ENCODE results near the gene EXOC4.

The EXOC4 gene

DNA sequence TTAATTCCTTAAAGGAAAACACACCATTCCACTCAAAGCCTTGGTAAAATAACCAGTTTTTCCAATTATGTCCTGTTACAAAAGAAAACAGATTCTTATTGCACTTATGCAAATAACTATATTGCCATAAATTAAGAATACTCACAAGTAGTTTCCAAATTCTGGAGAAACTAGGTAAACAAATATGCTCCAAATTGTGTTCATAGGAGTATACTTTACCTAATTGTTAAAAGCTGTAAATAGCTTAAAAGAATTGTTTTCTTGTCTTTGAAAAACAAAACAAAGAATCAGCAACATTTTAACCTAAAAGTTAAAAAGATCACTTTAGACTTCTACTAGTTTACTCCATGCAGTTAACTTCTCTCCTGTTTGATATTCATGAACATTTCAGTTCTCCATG, 835.3 kb downstream of the EXOC4 start:
- Histone ChIP-seq H2BK120ac (ENCODE audit: low read depth, low read length) (no peak overlapping the region), H2BK5ac (ENCODE audit: low read length) (no peak overlapping the region), H3K18ac (ENCODE audit: low read length) (no peak overlapping the region), H3K79me2 (ENCODE audit: control insufficient read depth, insufficient read depth, low read length) (no peaks in the 10 kb centered on the region), H3K36me3 (ENCODE audit: control insufficient read depth, insufficient read depth, low read length) (no peaks in the 10 kb centered on the region), H3K4me2 (ENCODE audit: low read length) (no peak overlapping the region), H3K9ac (ENCODE audit: low read length) (no peak overlapping the region), H3K4me3 (ENCODE audit: low read length) (no peak overlapping the region), H3K4me1 (ENCODE audit: control insufficient read depth, low read depth, low read length) (no peaks in the 10 kb centered on the region), H3K4ac (ENCODE audit: low read depth, low read length) (no peak overlapping the region), H3K56ac (ENCODE audit: low read length) (no peak overlapping the region), H2AK5ac (ENCODE audit: low read length) (no peak overlapping the region), H3K27ac (ENCODE audit: low read depth, low read length) (no peak overlapping the region), H3K79me1 (ENCODE audit: low read length) (no peaks in the 10 kb centered on the region), H3K27me3 (ENCODE audit: insufficient read depth, low read length, poor library complexity) (no peaks in the 10 kb centered on the region), H4K5ac (ENCODE audit: low read length) (no peak overlapping the region), H3K23ac (ENCODE audit: low read length) (no peak overlapping the region), H4K8ac (ENCODE audit: low read depth, low read length) (no peak overlapping the region), H2BK15ac (replicated peaks; ENCODE audit: low read depth) (no peak overlapping the region)
- peak; percentile 15 for DNase-seq

DNA sequence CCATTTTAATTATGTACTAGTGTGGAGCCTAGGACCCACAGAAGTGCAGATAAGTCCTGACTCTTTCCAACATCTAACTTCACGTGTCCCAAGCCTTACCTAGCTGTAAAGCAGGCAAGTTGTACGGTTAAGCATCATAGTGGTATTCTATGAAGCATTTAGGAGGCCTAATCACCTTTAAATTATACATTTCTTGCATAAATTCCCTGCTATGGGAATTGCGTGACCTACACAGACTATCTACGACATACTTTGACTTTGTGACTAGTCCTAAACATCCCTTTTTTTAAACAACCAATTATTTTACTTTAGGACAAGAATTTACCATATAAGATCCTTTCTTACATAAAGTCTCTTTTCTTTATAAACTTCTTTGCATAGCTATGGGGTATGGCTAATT, 836.6 kb downstream of the EXOC4 start:
- no peak overlapping the region for H2BK15ac ChIP-seq (replicated peaks; ENCODE audit: low read depth)
- H3K56ac ChIP-seq (ENCODE audit: low read length) = no peak overlapping the region
- H3K27me3 ChIP-seq (ENCODE audit: insufficient read depth, low read length, poor library complexity) = no peaks in the 10 kb centered on the region
- H3K4me1 ChIP-seq (ENCODE audit: control insufficient read depth, low read depth, low read length) = no peaks in the 10 kb centered on the region
- no peak overlapping the region for H4K8ac ChIP-seq (ENCODE audit: low read depth, low read length)
- H3K18ac ChIP-seq (ENCODE audit: low read length) = no peak overlapping the region
- no peak overlapping the region for H2AK5ac ChIP-seq (ENCODE audit: low read length)
- no peak overlapping the region for H2BK5ac ChIP-seq (ENCODE audit: low read length)
- no peaks in the 10 kb centered on the region for H3K79me2 ChIP-seq (ENCODE audit: control insufficient read depth, insufficient read depth, low read length)
- no peak overlapping the region for H3K27ac ChIP-seq (ENCODE audit: low read depth, low read length)
- H3K79me1 ChIP-seq (ENCODE audit: low read length) = no peaks in the 10 kb centered on the region
- no peak overlapping the region for H2BK120ac ChIP-seq (ENCODE audit: low read depth, low read length)
- H3K23ac ChIP-seq (ENCODE audit: low read length) = no peak overlapping the region
- H3K4ac ChIP-seq (ENCODE audit: low read depth, low read length) = no peak overlapping the region
- DNase-seq = peak; percentile 63
- H3K9ac ChIP-seq (ENCODE audit: low read length) = no peak overlapping the region
- H3K4me2 ChIP-seq (ENCODE audit: low read length) = no peak overlapping the region
- H3K4me3 ChIP-seq (ENCODE audit: low read length) = peak overlapping the region; percentile 27
- no peaks in the 10 kb centered on the region for H3K36me3 ChIP-seq (ENCODE audit: control insufficient read depth, insufficient read depth, low read length)
- no peak overlapping the region for H4K5ac ChIP-seq (ENCODE audit: low read length)
- no CpG with 5 or more reads among the region's 4 CpGs for WGBS (ENCODE audit: extremely low coverage, insufficient coverage, low lambda C conversion rate)

DNA sequence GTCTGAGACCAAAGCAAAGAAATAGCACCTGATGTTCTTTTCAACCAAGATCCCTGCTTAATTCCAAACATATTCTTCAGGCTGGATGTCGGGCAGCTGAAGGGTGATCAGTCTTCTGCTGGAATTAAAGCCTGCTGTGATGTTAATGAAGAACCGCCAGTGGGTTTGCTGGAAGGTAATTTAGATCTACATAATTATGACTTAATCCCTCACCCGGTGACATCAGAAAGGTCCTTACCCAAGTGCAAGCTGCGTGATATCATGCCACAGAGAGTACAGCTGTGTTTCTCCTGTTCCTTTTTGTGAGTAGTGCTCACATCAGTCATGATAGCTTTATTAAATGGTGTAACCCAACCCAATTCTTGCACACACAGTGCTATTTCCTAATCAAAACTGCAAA, 845.2 kb downstream of the EXOC4 start:
- Histone ChIP-seq H3K4me3 (ENCODE audit: low read length) (no peak overlapping the region), H3K4me1 (ENCODE audit: control insufficient read depth, low read depth, low read length) (no peaks in the 10 kb centered on the region), H3K4me2 (ENCODE audit: low read length) (no peak overlapping the region), H3K27me3 (ENCODE audit: insufficient read depth, low read length, poor library complexity) (no peaks in the 10 kb centered on the region), H3K79me1 (ENCODE audit: low read length) (no peaks in the 10 kb centered on the region), H4K5ac (ENCODE audit: low read length) (no peak overlapping the region), H3K27ac (ENCODE audit: low read depth, low read length) (no peak overlapping the region), H3K23ac (ENCODE audit: low read length) (no peak overlapping the region), H3K36me3 (ENCODE audit: control insufficient read depth, insufficient read depth, low read length) (no peaks in the 10 kb centered on the region), H3K18ac (ENCODE audit: low read length) (no peak overlapping the region), H2BK15ac (replicated peaks; ENCODE audit: low read depth) (no peak overlapping the region), H2BK5ac (ENCODE audit: low read length) (no peak overlapping the region), H3K56ac (ENCODE audit: low read length) (no peak overlapping the region), H3K4ac (ENCODE audit: low read depth, low read length) (no peak overlapping the region), H3K79me2 (ENCODE audit: control insufficient read depth, insufficient read depth, low read length) (no peaks in the 10 kb centered on the region), H3K9ac (ENCODE audit: low read length) (no peak overlapping the region), H2BK120ac (ENCODE audit: low read depth, low read length) (no peak overlapping the region), H2AK5ac (ENCODE audit: low read length) (no peak overlapping the region), H4K8ac (ENCODE audit: low read depth, low read length) (no peak overlapping the region)
- WGBS (ENCODE audit: extremely low coverage, insufficient coverage, low lambda C conversion rate) = no CpG with 5 or more reads among the region's 4 CpGs
- DNase-seq = no peak

- no peaks in the 10 kb centered on the region for H3K27me3 ChIP-seq (ENCODE audit: insufficient read depth, low read length, poor library complexity)
- no peak overlapping the region for H3K23ac ChIP-seq (ENCODE audit: low read length)
- H4K5ac ChIP-seq (ENCODE audit: low read length) = no peak overlapping the region
- no peak overlapping the region for H3K27ac ChIP-seq (ENCODE audit: low read depth, low read length)
- no peak overlapping the region for H3K4me3 ChIP-seq (ENCODE audit: low read length)
- H3K4me1 ChIP-seq (ENCODE audit: control insufficient read depth, low read depth, low read length) = no peaks in the 10 kb centered on the region
- H3K56ac ChIP-seq (ENCODE audit: low read length) = no peak overlapping the region
- no peak overlapping the region for H2BK5ac ChIP-seq (ENCODE audit: low read length)
- no peak overlapping the region for H3K18ac ChIP-seq (ENCODE audit: low read length)
- no peak overlapping the region for H2AK5ac ChIP-seq (ENCODE audit: low read length)
- H3K36me3 ChIP-seq (ENCODE audit: control insufficient read depth, insufficient read depth, low read length) = no peaks in the 10 kb centered on the region
- H3K4me2 ChIP-seq (ENCODE audit: low read length) = no peak overlapping the region
- no peak overlapping the region for H3K4ac ChIP-seq (ENCODE audit: low read depth, low read length)
- WGBS (ENCODE audit: extremely low coverage, insufficient coverage, low lambda C conversion rate) = no CpG with 5 or more reads among the region's 3 CpGs
- H4K8ac ChIP-seq (ENCODE audit: low read depth, low read length) = no peak overlapping the region
- H2BK15ac ChIP-seq (replicated peaks; ENCODE audit: low read depth) = no peak overlapping the region
- no peaks in the 10 kb centered on the region for H3K79me2 ChIP-seq (ENCODE audit: control insufficient read depth, insufficient read depth, low read length)
- no peak overlapping the region for H3K9ac ChIP-seq (ENCODE audit: low read length)
- no peak overlapping the region for H2BK120ac ChIP-seq (ENCODE audit: low read depth, low read length)
- no peak for DNase-seq
- H3K79me1 ChIP-seq (ENCODE audit: low read length) = no peaks in the 10 kb centered on the region
Observed at GRCh38 chr7:134101716-134102115, 848.8 kb downstream of the EXOC4 start.

GRCh38 chr7:134104166-134104565, 851.3 kb downstream of the EXOC4 start:
- H3K23ac ChIP-seq (ENCODE audit: low read length) = no peak overlapping the region
- H3K9ac ChIP-seq (ENCODE audit: low read length) = no peak overlapping the region
- H2AK5ac ChIP-seq (ENCODE audit: low read length) = no peak overlapping the region
- H2BK5ac ChIP-seq (ENCODE audit: low read length) = no peak overlapping the region
- no peak overlapping the region for H2BK120ac ChIP-seq (ENCODE audit: low read depth, low read length)
- H4K5ac ChIP-seq (ENCODE audit: low read length) = no peak overlapping the region
- H4K8ac ChIP-seq (ENCODE audit: low read depth, low read length) = no peak overlapping the region
- no peaks in the 10 kb centered on the region for H3K27me3 ChIP-seq (ENCODE audit: insufficient read depth, low read length, poor library complexity)
- no peaks in the 10 kb centered on the region for H3K79me2 ChIP-seq (ENCODE audit: control insufficient read depth, insufficient read depth, low read length)
- no peak for DNase-seq
- H3K56ac ChIP-seq (ENCODE audit: low read length) = no peak overlapping the region
- H3K4me2 ChIP-seq (ENCODE audit: low read length) = no peak overlapping the region
- H3K4me1 ChIP-seq (ENCODE audit: control insufficient read depth, low read depth, low read length) = no peaks in the 10 kb centered on the region
- H2BK15ac ChIP-seq (replicated peaks; ENCODE audit: low read depth) = no peak overlapping the region
- H3K4me3 ChIP-seq (ENCODE audit: low read length) = no peak overlapping the region
- no peak overlapping the region for H3K27ac ChIP-seq (ENCODE audit: low read depth, low read length)
- no peaks in the 10 kb centered on the region for H3K79me1 ChIP-seq (ENCODE audit: low read length)
- no CpG with 5 or more reads among the region's 4 CpGs for WGBS (ENCODE audit: extremely low coverage, insufficient coverage, low lambda C conversion rate)
- no peaks in the 10 kb centered on the region for H3K36me3 ChIP-seq (ENCODE audit: control insufficient read depth, insufficient read depth, low read length)
- H3K18ac ChIP-seq (ENCODE audit: low read length) = no peak overlapping the region
- no peak overlapping the region for H3K4ac ChIP-seq (ENCODE audit: low read depth, low read length)

- DNase-seq = no peak
- Histone ChIP-seq H3K79me2 (ENCODE audit: control insufficient read depth, insufficient read depth, low read length) (no peaks in the 10 kb centered on the region), H3K23ac (ENCODE audit: low read length) (no peak overlapping the region), H3K4ac (ENCODE audit: low read depth, low read length) (no peak overlapping the region), H4K8ac (ENCODE audit: low read depth, low read length) (no peak overlapping the region), H3K56ac (ENCODE audit: low read length) (no peak overlapping the region), H3K79me1 (ENCODE audit: low read length) (no peaks in the 10 kb centered on the region), H3K18ac (ENCODE audit: low read length) (no peak overlapping the region), H2BK120ac (ENCODE audit: low read depth, low read length) (no peak overlapping the region), H3K27me3 (ENCODE audit: insufficient read depth, low read length, poor library complexity) (no peaks in the 10 kb centered on the region), H2BK15ac (replicated peaks; ENCODE audit: low read depth) (no peak overlapping the region), H3K4me3 (ENCODE audit: low read length) (no peak overlapping the region), H2BK5ac (ENCODE audit: low read length) (no peak overlapping the region), H3K36me3 (ENCODE audit: control insufficient read depth, insufficient read depth, low read length) (no peaks in the 10 kb centered on the region), H2AK5ac (ENCODE audit: low read length) (no peak overlapping the region), H3K9ac (ENCODE audit: low read length) (no peak overlapping the region), H3K27ac (ENCODE audit: low read depth, low read length) (no peak overlapping the region), H3K4me1 (ENCODE audit: control insufficient read depth, low read depth, low read length) (no peaks in the 10 kb centered on the region), H3K4me2 (ENCODE audit: low read length) (no peak overlapping the region), H4K5ac (ENCODE audit: low read length) (no peak overlapping the region)
- WGBS (ENCODE audit: extremely low coverage, insufficient coverage, low lambda C conversion rate) = no CpG with 5 or more reads among the region's 5 CpGs
Observed at GRCh38 chr7:134105841-134106240, 853.0 kb downstream of the EXOC4 start.
